Measurements from ENCODE around the gene ZC3H10. TPM values are rescaled to one million over a fixed set of nuclear protein-coding genes. Genes with fewer than 3 reads are reported as not detected.

The ZC3H10 gene
- total RNA-seq, 3 donors from 2014 or later, result 5.0 to 11.8 (median 5.4) TPM

DNA sequence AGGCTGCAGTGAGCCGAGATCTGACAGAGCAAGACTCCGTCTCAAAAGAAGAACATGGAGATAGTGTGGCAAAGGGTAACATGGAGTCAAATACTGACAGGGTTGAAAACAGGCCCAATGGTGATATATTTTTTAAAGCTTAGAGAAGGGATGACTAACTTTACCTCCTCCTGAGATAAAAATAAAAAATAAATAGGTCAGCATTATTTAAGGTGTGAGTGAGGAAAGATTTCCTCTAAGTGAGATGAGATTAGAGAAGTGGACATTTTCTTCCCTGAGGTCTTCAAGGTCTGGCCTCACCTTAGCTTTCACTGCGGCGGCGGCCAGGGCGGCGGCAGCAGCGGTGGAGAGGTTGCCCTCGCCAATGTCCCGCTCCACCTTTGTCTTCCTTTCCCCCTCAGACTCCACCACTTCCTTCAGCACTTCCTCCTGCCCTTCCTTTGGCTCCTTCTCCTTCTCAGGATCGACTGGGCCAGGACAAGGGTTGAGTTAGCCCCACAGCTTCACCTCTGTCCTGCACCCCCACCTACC is 51.2 kb downstream of the ZC3H10 start:
- peaks cover 7% of the 10 kb centered on the region for H3K36me3 ChIP-seq (ENCODE audit: low read depth)
- no peaks in the 10 kb centered on the region for H3K4me1 ChIP-seq (ENCODE audit: low read depth)
- TF ChIP-seq, protein P1, sequence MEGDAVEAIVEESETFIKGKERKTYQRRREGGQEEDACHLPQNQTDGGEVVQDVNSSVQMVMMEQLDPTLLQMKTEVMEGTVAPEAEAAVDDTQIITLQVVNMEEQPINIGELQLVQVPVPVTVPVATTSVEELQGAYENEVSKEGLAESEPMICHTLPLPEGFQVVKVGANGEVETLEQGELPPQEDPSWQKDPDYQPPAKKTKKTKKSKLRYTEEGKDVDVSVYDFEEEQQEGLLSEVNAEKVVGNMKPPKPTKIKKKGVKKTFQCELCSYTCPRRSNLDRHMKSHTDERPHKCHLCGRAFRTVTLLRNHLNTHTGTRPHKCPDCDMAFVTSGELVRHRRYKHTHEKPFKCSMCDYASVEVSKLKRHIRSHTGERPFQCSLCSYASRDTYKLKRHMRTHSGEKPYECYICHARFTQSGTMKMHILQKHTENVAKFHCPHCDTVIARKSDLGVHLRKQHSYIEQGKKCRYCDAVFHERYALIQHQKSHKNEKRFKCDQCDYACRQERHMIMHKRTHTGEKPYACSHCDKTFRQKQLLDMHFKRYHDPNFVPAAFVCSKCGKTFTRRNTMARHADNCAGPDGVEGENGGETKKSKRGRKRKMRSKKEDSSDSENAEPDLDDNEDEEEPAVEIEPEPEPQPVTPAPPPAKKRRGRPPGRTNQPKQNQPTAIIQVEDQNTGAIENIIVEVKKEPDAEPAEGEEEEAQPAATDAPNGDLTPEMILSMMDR (IDR thresholded peaks at IDR 0.05), result no peak
- H3K9me3 ChIP-seq, result no peaks in the 10 kb centered on the region
- no peak for ATAC-seq
- H3K4me3 ChIP-seq, result no peak overlapping the region
- DNase-seq, result no peak
- intact Hi-C loops (cut with DNase I, micrococcal nuclease), result no loop called here

DNA sequence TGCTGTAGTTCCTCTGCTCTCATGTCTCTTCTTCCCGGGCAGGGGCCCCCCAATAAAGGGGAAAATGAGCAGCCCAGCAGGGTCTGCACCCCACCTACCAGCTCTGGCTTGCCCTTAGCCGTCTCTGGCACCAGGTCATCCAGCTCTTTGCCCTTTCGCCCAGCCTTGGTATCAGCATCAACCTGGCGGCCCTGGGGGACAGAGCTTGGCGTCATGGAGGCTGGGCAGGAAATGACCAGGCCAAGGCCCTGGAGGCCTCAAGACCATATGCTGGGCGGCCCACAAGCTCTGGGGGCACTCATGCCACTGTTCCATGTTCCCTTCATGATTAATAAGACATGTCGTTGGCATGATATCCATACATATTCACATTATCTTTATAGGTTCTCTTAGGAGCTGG is 54.8 kb downstream of the ZC3H10 start:
- Histone ChIP-seq H3K36me3 (ENCODE audit: low read depth) (peaks cover 11% of the 10 kb centered on the region), H3K9me3 (no peaks in the 10 kb centered on the region), H3K4me1 (ENCODE audit: low read depth) (no peaks in the 10 kb centered on the region), H3K4me3 (no peak overlapping the region)
- ATAC-seq (no peak), DNase-seq (no peak)
- intact Hi-C loops (cut with DNase I, micrococcal nuclease), result no loop called here
- TF ChIP-seq, protein P1 (IDR thresholded peaks at IDR 0.05), result no peak

Other genes with a start within 250 kb of the ZC3H10 start
- 10 to 100 TPM; 29.7 to 48.8 (median 45.7) TPM for gene PYM1, start 190.4 kb upstream of the ZC3H10 start, total RNA-seq
- gene DGKA, start 187.1 kb upstream of the ZC3H10 start, total RNA-seq, result 100 to 1,000 TPM in 1 of 3 donors, 10 to 100 TPM in 2; 82.6 to 148 (median 97.0) TPM
- 1 to 10 TPM; 1.3 to 4.4 (median 3.4) TPM for gene PMEL, start 152.2 kb upstream of the ZC3H10 start, total RNA-seq
- 10 to 100 TPM; 17.1 to 22.1 (median 20.8) TPM for gene CDK2, start 151.4 kb upstream of the ZC3H10 start, total RNA-seq
- 100 to 1,000 TPM; 131 to 179 (median 173) TPM for gene RAB5B, start 144.2 kb upstream of the ZC3H10 start, total RNA-seq
- gene SUOX, start 121.0 kb upstream of the ZC3H10 start, total RNA-seq, result 10 to 100 TPM; 29.2 to 32.0 (median 30.4) TPM
- gene IKZF4, start 97.2 kb upstream of the ZC3H10 start, total RNA-seq, result 1 to 10 TPM; 3.5 to 9.1 (median 7.2) TPM
- gene RPS26, start 76.3 kb upstream of the ZC3H10 start, total RNA-seq, result 10 to 100 TPM; 28.8 to 81.1 (median 34.5) TPM
- 100 to 1,000 TPM; 136 to 423 (median 212) TPM for gene ERBB3, start 38.1 kb upstream of the ZC3H10 start, total RNA-seq
- gene PA2G4, start 13.7 kb upstream of the ZC3H10 start, total RNA-seq, result 10 to 100 TPM; 61.7 to 94.9 (median 90.3) TPM
- gene RPL41, start 1.6 kb upstream of the ZC3H10 start, total RNA-seq, result 1,000 to 10,000 TPM; 2,763 to 3,198 (median 3,152) TPM
- gene ESYT1, start 10.0 kb downstream of the ZC3H10 start, total RNA-seq, result 10 to 100 TPM; 44.9 to 75.7 (median 52.0) TPM
- gene MYL6B, start 34.3 kb downstream of the ZC3H10 start, total RNA-seq, result 10 to 100 TPM; 13.0 to 39.8 (median 22.7) TPM
- gene MYL6, start 40.1 kb downstream of the ZC3H10 start, total RNA-seq, result 1,000 to 10,000 TPM; 1,884 to 3,185 (median 1,894) TPM
- 100 to 1,000 TPM in 2 of 3 donors, 10 to 100 TPM in 1; 91.7 to 163 (median 116) TPM for gene SMARCC2, start 71.2 kb downstream of the ZC3H10 start, total RNA-seq
- 10 to 100 TPM; 30.4 to 51.5 (median 32.1) TPM for gene RNF41, start 103.7 kb downstream of the ZC3H10 start, total RNA-seq
- 10 to 100 TPM; 22.2 to 37.3 (median 30.2) TPM for gene NABP2, start 106.1 kb downstream of the ZC3H10 start, total RNA-seq
- gene SLC39A5, start 111.8 kb downstream of the ZC3H10 start, total RNA-seq, result 100 to 1,000 TPM in 2 of 3 donors, 10 to 100 TPM in 1; 88.4 to 298 (median 129) TPM
- 10 to 100 TPM; 35.6 to 53.8 (median 43.1) TPM for gene ANKRD52, start 140.1 kb downstream of the ZC3H10 start, total RNA-seq
- 10 to 100 TPM in 1 of 3 donors, 1 to 10 TPM in 2; 4.0 to 12.7 (median 5.3) TPM for gene COQ10A, start 148.7 kb downstream of the ZC3H10 start, total RNA-seq
- 100 to 1,000 TPM; 261 to 344 (median 332) TPM for gene CS, start 182.1 kb downstream of the ZC3H10 start, total RNA-seq
- 10 to 100 TPM; 75.5 to 79.3 (median 77.7) TPM for gene CNPY2, start 197.7 kb downstream of the ZC3H10 start, total RNA-seq
- gene PAN2, start 215.7 kb downstream of the ZC3H10 start, total RNA-seq, result 10 to 100 TPM; 61.4 to 73.5 (median 61.9) TPM
- gene IL23A, start 220.6 kb downstream of the ZC3H10 start, total RNA-seq, result under 1 TPM in 1 of 3 donors, not detected in 2; 0.55 TPM
- gene STAT2, start 241.8 kb downstream of the ZC3H10 start, total RNA-seq, result 100 to 1,000 TPM in 1 of 3 donors, 10 to 100 TPM in 2; 82.9 to 112 (median 95.7) TPM
- gene APOF, start 244.6 kb downstream of the ZC3H10 start, total RNA-seq, result not detected

Data from mucosa of descending colon (tissue), 3 donors.